Measurements from ENCODE around the gene CTTNBP2NL.

DNA sequence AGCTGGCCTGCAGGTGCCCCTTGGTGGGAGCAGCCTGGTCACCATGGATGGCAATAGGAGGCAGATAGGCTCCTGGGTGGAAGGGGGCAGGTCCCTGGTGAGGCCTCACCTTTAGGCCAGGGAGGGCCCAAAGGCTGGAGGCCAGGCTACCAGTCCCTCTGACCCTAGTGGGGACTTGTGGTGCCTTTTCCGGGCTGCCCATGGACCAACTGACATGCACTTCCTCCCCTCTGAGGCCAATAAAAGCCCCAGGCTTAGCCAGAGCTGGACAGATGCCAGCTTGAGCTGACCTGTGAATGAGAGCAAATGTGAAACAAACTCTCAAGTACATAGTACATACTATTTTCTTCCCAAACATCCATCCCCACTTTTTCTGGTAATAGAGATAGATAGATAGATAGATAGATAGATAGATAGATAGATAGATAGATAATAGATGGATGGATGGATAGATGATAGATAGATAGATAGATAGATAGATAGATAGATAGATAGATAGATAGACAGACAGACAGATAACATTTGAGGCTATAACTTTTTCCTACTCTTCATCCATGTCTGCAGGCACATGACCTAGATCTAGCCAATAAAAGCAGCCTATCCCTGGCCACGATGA is 9.2 kb upstream of the CTTNBP2NL start:
- no peak for TF ChIP-seq POLR2A (IDR thresholded peaks at IDR 0.05)
- TF ChIP-seq, protein P1, sequence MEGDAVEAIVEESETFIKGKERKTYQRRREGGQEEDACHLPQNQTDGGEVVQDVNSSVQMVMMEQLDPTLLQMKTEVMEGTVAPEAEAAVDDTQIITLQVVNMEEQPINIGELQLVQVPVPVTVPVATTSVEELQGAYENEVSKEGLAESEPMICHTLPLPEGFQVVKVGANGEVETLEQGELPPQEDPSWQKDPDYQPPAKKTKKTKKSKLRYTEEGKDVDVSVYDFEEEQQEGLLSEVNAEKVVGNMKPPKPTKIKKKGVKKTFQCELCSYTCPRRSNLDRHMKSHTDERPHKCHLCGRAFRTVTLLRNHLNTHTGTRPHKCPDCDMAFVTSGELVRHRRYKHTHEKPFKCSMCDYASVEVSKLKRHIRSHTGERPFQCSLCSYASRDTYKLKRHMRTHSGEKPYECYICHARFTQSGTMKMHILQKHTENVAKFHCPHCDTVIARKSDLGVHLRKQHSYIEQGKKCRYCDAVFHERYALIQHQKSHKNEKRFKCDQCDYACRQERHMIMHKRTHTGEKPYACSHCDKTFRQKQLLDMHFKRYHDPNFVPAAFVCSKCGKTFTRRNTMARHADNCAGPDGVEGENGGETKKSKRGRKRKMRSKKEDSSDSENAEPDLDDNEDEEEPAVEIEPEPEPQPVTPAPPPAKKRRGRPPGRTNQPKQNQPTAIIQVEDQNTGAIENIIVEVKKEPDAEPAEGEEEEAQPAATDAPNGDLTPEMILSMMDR (IDR thresholded peaks at IDR 0.05): no peak
- TF ChIP-seq POLR2AphosphoS5 (IDR thresholded peaks at IDR 0.05): no peak
- TF ChIP-seq EP300 (IDR thresholded peaks at IDR 0.05): no peak

Data from suprapubic skin (tissue), 4 donors.